Heart right ventricle (tissue), 16 donors: Measurements from ENCODE around the gene NLRC5. TPM values are rescaled to one million over a fixed set of nuclear protein-coding genes. Genes with fewer than 3 reads are reported as not detected.
A peak's percentile ranks its signal among the peaks of the same experiment; 100 is the strongest.
"Not testable (repeated sequence)": the region's sequence is repeated elsewhere in the genome, so short reads cannot be mapped to it uniquely, and the experiment has no call there.

Experiments used
- ATAC-seq, 8 donors: fragments of 200-7000 bp; cut with Tn5 transposase; one replicate each; pipeline ENCODE4 v1.9.1; 2020; ENCODE audit warnings: mild to moderate bottlenecking in 8 of 8, moderate library complexity in 8 of 8, moderate number of reproducible peaks in 1 of 8
- DNase-seq, 2 donors: peaks; one replicate each; pipeline ENCODE4 v3.0.0-alpha.2; 2020
- H3K27ac ChIP-seq, 10 donors: fragments of 200-600 bp; sonication (generic) in 2 of 10; one replicate each; pipeline versions ENCODE4 v1.5.0 to v1.8.0; 2020 to 2022; ENCODE audit warnings: mild to moderate bottlenecking in 3 of 10
- H3K27me3 ChIP-seq, 7 donors: fragments of 200-600 bp; one replicate each; pipeline ENCODE4 v1.8.0; 2021 to 2022; ENCODE audit warnings: mild to moderate bottlenecking in 2 of 7
- H3K36me3 ChIP-seq, 9 donors: fragments of 200-600 bp; sonication (generic) in 1 of 9; one replicate each; pipeline versions ENCODE4 v1.5.0 to v1.8.0; 2020 to 2022; ENCODE audit warnings: mild to moderate bottlenecking in 2 of 9
- H3K4me1 ChIP-seq, 9 donors: fragments of 200-600 bp; sonication (generic) in 1 of 9; one replicate each; pipeline versions ENCODE4 v1.5.0 to v1.8.0; 2020 to 2022; ENCODE audit warnings: mild to moderate bottlenecking in 4 of 9
- H3K4me3 ChIP-seq, 10 donors: fragments of 200-600 bp; sonication (generic) in 2 of 10; one replicate each; pipeline versions ENCODE4 v1.5.0 to v1.8.0; 2020 to 2022; ENCODE audit warnings: mild to moderate bottlenecking in 7 of 10, moderate library complexity in 2 of 10
- H3K9me3 ChIP-seq, 11 donors: fragments of 200-600 bp in 10 of 11; sonication (generic) in 2 of 11; one replicate each; pipeline versions ENCODE4 v1.5.0 to v1.8.0; 2013 to 2022; ENCODE audit warnings: mild to moderate bottlenecking in 2 of 11, control low read depth in 1 of 11, moderate library complexity in 1 of 11
- CTCF ChIP-seq, 9 donors: fragments of 200-600 bp; sonication (generic) in 2 of 9; IDR thresholded peaks; one replicate each; pipeline versions ENCODE4 v1.5.0 to v1.8.0; 2021 to 2022; ENCODE audit warnings: antibody characterized with exemption in 9 of 9, mild to moderate bottlenecking in 5 of 9, moderate library complexity in 1 of 9
- WGBS, 2 donors: extraction: QIAGEN DNeasy Blood & Tissue Kit; methylation state at CpG; one replicate each; pipeline ENCODE4 v1.1.7; 2013; ENCODE audit warnings: inconsistent platforms in 1 of 2; 5-methylcytosine and 5-hydroxymethylcytosine counted together
- intact Hi-C, 10 donors: fragments of 100-400 bp; cut with DNase I; formaldehyde crosslinking; loops; one replicate each; pipeline versions ENCODE4 v1.11.1 to v1.14.2; 2022
- polyA plus RNA-seq, 2 donors: library from polyadenylated mRNA; stranded (reverse); fragments of 200-250 nt; gene quantifications; one replicate each; pipeline ENCODE4 v1.2.3, GENCODE V29; 2013
- total RNA-seq, 10 donors: library from RNA; stranded (reverse); fragmentation: NEBNext Ultra II Directional in 3 of 10; extraction: Animal tissue kit (Norgen Biotek cat#: 25700) in 3 of 10; gene quantifications; one replicate each; pipeline versions ENCODE4 v1.2.1 to v1.2.4, GENCODE V29; 2021 to 2023
- donor health status: Arrhythmogenic right ventricular cardiomyopathy.
- donor health status: ischemic (EF 13 %, LVEDD 7.1; RV severe dilation, severe dysfunction).
- donor health status: healthy with polysubstance abuse.
- donor health status: DM: no; HTN: yes; CAD: no.
- donor health status: DM: no; HTN: no; CAD: no.
- donor health status: ischemic (EF 25% LVEDD 6.9; RV normal size, moderate dysfunction).
- donor health status: ischemic (EF 25% LVEDD 5.7; RV mildly dilated, moderate dysfunction).
- donor health status: healthy.
- donor health status: DM: yes; HTN: yes; CAD: no.
- donor health status: Ischemic cardiomyopathy.
- donor health status: ischemic (EF 35%, LVEDD 5.7; RV mildly dilated, moderate dysfunction).
- donor health status: nonischemic (EF 11% LVEDD 7.7; RV severe dilation, severe dysfunction).
- donor health status: DM: yes; HTN: yes; CAD: no.
- donor health status: PGD.
- donor health status: ischemic (EF 29% LVEDD 5.4; RV normal size, mild dysfunction).
- donor health status: nonischemic (EF 23%, LVEDD 6.1; RV moderate dilation, normal function).

The NLRC5 gene
- total and polyA plus RNA-seq, 12 donors = 6.2 to 49.6 (median 13.5) TPM

GRCh38 chr16:57069635-57070370 lies 80.4 kb downstream of the NLRC5 start:
- no peak overlapping the region for H3K4me3 ChIP-seq
- intact Hi-C loops = no loop called here
- no peak for TF ChIP-seq CTCF (IDR thresholded peaks at IDR 0.05)
- H3K36me3 ChIP-seq = peaks cover 0 to 86% (median 0%) of the 10 kb centered on the region in 9 donors
- H3K4me1 ChIP-seq = peaks cover 0 to 11% (median 0%) of the 10 kb centered on the region in 9 donors
- H3K9me3 ChIP-seq = no peaks in the 10 kb centered on the region
- no peak overlapping the region for H3K27ac ChIP-seq
- 81 to 86% methylated on average over 8 of the region's 8 CpGs for WGBS, 2 donors
- no peaks in the 10 kb centered on the region for H3K27me3 ChIP-seq
- DNase-seq (no peak), ATAC-seq (peak in 1 of 8 donors; percentile 32)

GRCh38 chr16:57070424-57070823 lies 81.1 kb downstream of the NLRC5 start:
- no peak overlapping the region for H3K27ac ChIP-seq
- H3K4me1 ChIP-seq = peaks cover 0 to 11% (median 0%) of the 10 kb centered on the region in 9 donors
- intact Hi-C loops = no loop called here
- H3K27me3 ChIP-seq = no peaks in the 10 kb centered on the region
- ATAC-seq = no peak
- H3K36me3 ChIP-seq = peaks cover 0 to 86% (median 0%) of the 10 kb centered on the region in 9 donors
- no peak overlapping the region for H3K4me3 ChIP-seq
- WGBS, 2 donors = 91 to 100% methylated on average over 2 of the region's 2 CpGs
- TF ChIP-seq CTCF (IDR thresholded peaks at IDR 0.05) = no peak
- DNase-seq = no peak
- no peaks in the 10 kb centered on the region for H3K9me3 ChIP-seq

DNA sequence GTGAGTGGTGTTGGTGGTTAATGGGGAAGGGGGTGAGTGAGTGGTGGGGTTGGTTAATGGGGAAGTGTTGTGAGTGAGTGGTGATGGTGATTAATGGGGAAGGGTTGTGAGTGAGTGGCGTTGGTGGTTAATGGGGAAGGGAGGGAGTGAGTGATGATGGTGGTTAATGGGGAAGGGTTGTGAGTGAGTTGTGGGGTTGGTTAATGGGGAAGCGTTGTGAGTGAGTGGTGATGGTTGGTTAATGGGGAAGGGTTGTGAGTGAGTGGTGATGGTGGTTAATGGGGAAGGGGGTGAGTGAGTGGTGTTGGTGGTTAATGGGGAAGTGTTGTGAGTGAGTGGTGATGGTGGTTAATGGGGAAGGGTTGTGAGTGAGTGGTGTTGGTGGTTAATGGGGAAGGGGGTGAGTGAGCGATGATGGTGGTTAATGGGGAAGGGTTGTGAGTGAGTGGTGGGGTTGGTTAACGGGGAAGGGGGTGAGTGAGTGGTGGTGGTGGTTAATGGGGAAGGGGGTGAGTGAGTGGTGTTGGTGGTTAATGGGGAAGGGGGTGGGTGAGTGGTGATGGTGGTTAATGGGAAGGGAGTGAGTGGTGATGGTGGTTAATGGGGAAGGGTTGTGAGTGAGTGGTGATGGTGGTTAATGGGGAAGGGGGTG lies 81.8 kb downstream of the NLRC5 start:
- Histone ChIP-seq H3K36me3 (peaks cover 0 to 87% (median 0%) of the 10 kb centered on the region in 9 donors), H3K4me1 (peaks cover 0 to 11% (median 0%) of the 10 kb centered on the region in 9 donors)
- H3K27ac ChIP-seq, ATAC-seq, H3K27me3 ChIP-seq, intact Hi-C loops, H3K9me3 ChIP-seq, H3K4me3 ChIP-seq, DNase-seq: not testable (repeated sequence)
- WGBS, 2 donors = 97 to 98% methylated on average over 4 of the region's 4 CpGs

GRCh38 chr16:57071831-57072582 lies 82.7 kb downstream of the NLRC5 start:
- Histone ChIP-seq H3K27ac (no peak overlapping the region), H3K4me1 (peaks cover 0 to 11% (median 0%) of the 10 kb centered on the region in 9 donors), H3K36me3 (peaks cover 0 to 87% (median 0%) of the 10 kb centered on the region in 9 donors), H3K9me3 (no peaks in the 10 kb centered on the region), H3K27me3 (no peaks in the 10 kb centered on the region), H3K4me3 (no peak overlapping the region)
- 79 to 85% methylated on average over 3 of the region's 3 CpGs for WGBS, 2 donors
- no peak for TF ChIP-seq CTCF (IDR thresholded peaks at IDR 0.05)
- ATAC-seq (peak in 3 of 8 donors; percentile 23 to 54 (median 28)), DNase-seq (no peak)
- intact Hi-C loops = no loop called here
